ENCODE measurements around the gene FOXC1.

Gene FOXC1

GRCh38 chr6:1618311-1619097 lies 8.8 kb downstream of the FOXC1 start:
- no peaks in the 10 kb centered on the region for H4K20me1 ChIP-seq (ENCODE audit: insufficient read depth)
- no peak overlapping the region for H2AFZ ChIP-seq (ENCODE audit: low read depth)
- no peaks in the 10 kb centered on the region for H3K79me2 ChIP-seq (ENCODE audit: insufficient read depth, low read depth)
- no peaks in the 10 kb centered on the region for H3K4me1 ChIP-seq (ENCODE audit: low read depth, poor library complexity, severe bottlenecking)
- H3K4me3 ChIP-seq (IDR thresholded peaks at IDR 0.05; ENCODE audit: insufficient read depth, low read depth, low read length): no peak overlapping the region
- no peak overlapping the region for H3K27ac ChIP-seq
- TF ChIP-seq CTCF (conservative IDR thresholded peaks at IDR 0.05; ENCODE audit: low read depth, low read length): no peak
- H3K27me3 ChIP-seq (ENCODE audit: insufficient read depth, low read depth): no peaks in the 10 kb centered on the region
- H3K9ac ChIP-seq: no peak overlapping the region
- no peaks in the 10 kb centered on the region for H3K36me3 ChIP-seq (ENCODE audit: insufficient read depth)
- H3K4me2 ChIP-seq: no peak overlapping the region

DNA sequence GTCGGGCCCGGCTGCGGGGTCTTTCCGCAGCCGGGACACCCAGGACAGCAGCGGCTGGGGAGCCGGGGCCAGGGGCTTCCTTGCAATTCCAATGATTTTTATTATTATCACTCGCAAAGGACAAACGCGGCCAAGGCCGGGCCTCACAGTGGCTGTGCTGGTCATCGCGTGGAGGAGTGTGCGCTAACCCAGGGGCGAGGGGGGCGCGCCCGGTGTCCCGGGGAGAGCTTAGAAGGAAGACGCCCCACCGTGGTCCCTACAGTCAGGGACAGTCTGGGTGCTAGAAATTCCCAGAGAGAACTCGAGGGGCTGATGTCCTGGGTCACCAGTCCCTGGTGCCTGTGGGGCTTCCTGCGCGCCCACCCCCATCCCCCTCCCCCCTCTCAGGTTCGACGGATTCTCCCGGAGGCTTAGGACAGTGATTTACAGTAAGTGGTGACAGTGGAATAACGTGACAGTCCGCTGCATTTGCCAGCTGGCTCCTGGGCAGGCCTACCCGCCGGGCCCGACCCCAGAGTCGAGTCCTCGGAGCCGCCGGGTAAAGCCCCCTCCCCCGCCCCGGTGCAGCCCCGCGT lies 9.5 kb downstream of the FOXC1 start:
- H3K4me3 ChIP-seq (IDR thresholded peaks at IDR 0.05; ENCODE audit: insufficient read depth, low read depth, low read length): no peak overlapping the region
- no peak overlapping the region for H3K9ac ChIP-seq
- no peak overlapping the region for H2AFZ ChIP-seq (ENCODE audit: low read depth)
- H3K4me1 ChIP-seq (ENCODE audit: low read depth, poor library complexity, severe bottlenecking): no peaks in the 10 kb centered on the region
- TF ChIP-seq CTCF (conservative IDR thresholded peaks at IDR 0.05; ENCODE audit: low read depth, low read length): no peak
- H4K20me1 ChIP-seq (ENCODE audit: insufficient read depth): no peaks in the 10 kb centered on the region
- H3K4me2 ChIP-seq: no peak overlapping the region
- no peaks in the 10 kb centered on the region for H3K27me3 ChIP-seq (ENCODE audit: insufficient read depth, low read depth)
- no peak overlapping the region for H3K27ac ChIP-seq
- no peaks in the 10 kb centered on the region for H3K79me2 ChIP-seq (ENCODE audit: insufficient read depth, low read depth)
- no peaks in the 10 kb centered on the region for H3K36me3 ChIP-seq (ENCODE audit: insufficient read depth)

- Histone ChIP-seq H3K79me2 (ENCODE audit: insufficient read depth, low read depth) (no peaks in the 10 kb centered on the region), H3K4me1 (ENCODE audit: low read depth, poor library complexity, severe bottlenecking) (no peaks in the 10 kb centered on the region), H3K27ac (no peak overlapping the region), H3K36me3 (ENCODE audit: insufficient read depth) (no peaks in the 10 kb centered on the region), H2AFZ (ENCODE audit: low read depth) (no peak overlapping the region), H3K9ac (no peak overlapping the region), H4K20me1 (ENCODE audit: insufficient read depth) (no peaks in the 10 kb centered on the region), H3K27me3 (ENCODE audit: insufficient read depth, low read depth) (no peaks in the 10 kb centered on the region), H3K4me2 (no peak overlapping the region), H3K4me3 (IDR thresholded peaks at IDR 0.05; ENCODE audit: insufficient read depth, low read depth, low read length) (no peak overlapping the region)
- no peak for TF ChIP-seq CTCF (conservative IDR thresholded peaks at IDR 0.05; ENCODE audit: low read depth, low read length)
Measured at GRCh38 chr6:1619673-1620503, 10.2 kb downstream of the FOXC1 start.

GRCh38 chr6:1620504-1621069 lies 10.9 kb downstream of the FOXC1 start:
- Histone ChIP-seq H3K4me1 (ENCODE audit: low read depth, poor library complexity, severe bottlenecking) (no peaks in the 10 kb centered on the region), H3K9ac (no peak overlapping the region), H3K27me3 (ENCODE audit: insufficient read depth, low read depth) (no peaks in the 10 kb centered on the region)

More at GRCh38 chr6:1620504-1621069, 10.9 kb downstream of the FOXC1 start:
- no peak overlapping the region for H3K27ac ChIP-seq
- H3K4me2 ChIP-seq: no peak overlapping the region
- no peak overlapping the region for H3K4me3 ChIP-seq (IDR thresholded peaks at IDR 0.05; ENCODE audit: insufficient read depth, low read depth, low read length)
- no peaks in the 10 kb centered on the region for H4K20me1 ChIP-seq (ENCODE audit: insufficient read depth)
- H3K36me3 ChIP-seq (ENCODE audit: insufficient read depth): no peaks in the 10 kb centered on the region
- no peaks in the 10 kb centered on the region for H3K79me2 ChIP-seq (ENCODE audit: insufficient read depth, low read depth)
- TF ChIP-seq CTCF (conservative IDR thresholded peaks at IDR 0.05; ENCODE audit: low read depth, low read length): no peak
- H2AFZ ChIP-seq (ENCODE audit: low read depth): no peak overlapping the region

All from KMS-11 (cell line).